T follicular helper cell (primary cell): ENCODE data around the gene UBE2E1.
"Not testable (repeated sequence)": the region's sequence is repeated elsewhere in the genome, so short reads cannot be mapped to it uniquely, and the experiment has no call there.

Experiments used
- DNase-seq: peaks from one replicate; pipeline ENCODE4 v3.0.0-alpha.2; 2020; ENCODE audit warnings: low read depth

UBE2E1 gene

GRCh38 chr3:23845326-23846216, 39.8 kb downstream of the UBE2E1 start:
- DNase-seq: no peak

GRCh38 chr3:23849462-23849861, 43.7 kb downstream of the UBE2E1 start:
- not testable (repeated sequence) for DNase-seq

GRCh38 chr3:23856286-23856685, 50.5 kb downstream of the UBE2E1 start:
- DNase-seq: no peak

- no peak for DNase-seq
Measured at GRCh38 chr3:23859012-23859743, 53.4 kb downstream of the UBE2E1 start.

- no peak for DNase-seq
Measured at GRCh38 chr3:23859839-23860382, 54.2 kb downstream of the UBE2E1 start.

- no peak for DNase-seq
Measured at GRCh38 chr3:23861689-23862088, 55.9 kb downstream of the UBE2E1 start.

GRCh38 chr3:23863060-23863459, 57.3 kb downstream of the UBE2E1 start:
- no peak for DNase-seq

- DNase-seq: no peak
Measured at GRCh38 chr3:23864931-23865330, 59.2 kb downstream of the UBE2E1 start.

GRCh38 chr3:23865595-23866396, 60.0 kb downstream of the UBE2E1 start:
- DNase-seq: no peak

- no peak for DNase-seq
Measured at GRCh38 chr3:23867400-23867799, 61.6 kb downstream of the UBE2E1 start.

GRCh38 chr3:23867838-23868237, 62.1 kb downstream of the UBE2E1 start:
- no peak for DNase-seq

- no peak for DNase-seq
Measured at GRCh38 chr3:23869977-23870662, 64.4 kb downstream of the UBE2E1 start.

GRCh38 chr3:23870663-23871043, 64.9 kb downstream of the UBE2E1 start:
- DNase-seq: not testable (repeated sequence)

GRCh38 chr3:23871361-23871760, 65.6 kb downstream of the UBE2E1 start:
- not testable (repeated sequence) for DNase-seq

GRCh38 chr3:23872330-23872729, 66.6 kb downstream of the UBE2E1 start:
- DNase-seq: no peak

GRCh38 chr3:23873941-23874340, 68.2 kb downstream of the UBE2E1 start:
- DNase-seq: no peak

GRCh38 chr3:23874359-23875112, 68.8 kb downstream of the UBE2E1 start:
- no peak for DNase-seq

- no peak for DNase-seq
Measured at GRCh38 chr3:23875113-23875725, 69.5 kb downstream of the UBE2E1 start.

- no peak for DNase-seq
Measured at GRCh38 chr3:23876923-23877322, 71.2 kb downstream of the UBE2E1 start.

GRCh38 chr3:23877329-23877980, 71.7 kb downstream of the UBE2E1 start:
- no peak for DNase-seq
